Vagina (tissue), 2 donors: Measurements from ENCODE around the gene CLTB. TPM values are rescaled to one million over a fixed set of nuclear protein-coding genes. Genes with fewer than 3 reads are reported as not detected.
A peak's percentile ranks its signal among the peaks of the same experiment; 100 is the strongest.

Experiments used
- DNase-seq, 2 donors: peaks; one replicate each; pipeline ENCODE4 v3.0.0-alpha.2; 2017; ENCODE audit errors: extremely low spot score in 2 of 2
- H3K27ac ChIP-seq: fragments of 200-600 bp; sonication (generic); one replicate; pipeline ENCODE4 v1.5.1; 2019
- H3K27me3 ChIP-seq: fragments of 200-600 bp; sonication (generic); one replicate; pipeline ENCODE4 v1.5.1; 2019
- H3K36me3 ChIP-seq, 2 donors: fragments of 200-600 bp; sonication (generic); one replicate each; pipeline ENCODE4 v1.5.1; 2017 to 2019
- H3K4me1 ChIP-seq: fragments of 200-600 bp; sonication (generic); one replicate; pipeline ENCODE4 v1.5.1; 2019
- H3K4me3 ChIP-seq, 2 donors: fragments of 200-600 bp; sonication (generic); 1 replicate in 1 of 2; 2 replicates in 1 of 2; pipeline ENCODE4 v1.5.1; 2016 to 2019
- H3K9me3 ChIP-seq: fragments of 200-600 bp; sonication (generic); one replicate; pipeline ENCODE4 v1.5.1; 2019
- CTCF ChIP-seq, 3 experiments: fragments of 450-650 bp in 2 of 3; fragments of 200-600 bp in 1 of 3; sonication (generic) in 1 of 3; IDR thresholded peaks; one replicate each; pipeline ENCODE4 v1.5.1; 2017 to 2019; ENCODE audit warnings: antibody characterized with exemption in 3 of 3, mild to moderate bottlenecking in 2 of 3, moderate library complexity in 2 of 3
- POLR2A ChIP-seq, 2 donors: fragments of 450-650 bp; IDR thresholded peaks; one replicate each; pipeline ENCODE4 v1.6.1; 2017; ENCODE audit warnings: antibody characterized with exemption in 2 of 2, mild to moderate bottlenecking in 2 of 2, moderate library complexity in 2 of 2
- POLR2AphosphoS5 ChIP-seq, 2 donors: sonication (generic); formaldehyde crosslinking; IDR thresholded peaks; one replicate each; pipeline ENCODE4 v1.9.0; 2017; ENCODE audit warnings: antibody characterized with exemption in 2 of 2, mild to moderate bottlenecking in 2 of 2, low read depth in 1 of 2; ENCODE audit not compliant: insufficient read depth in 1 of 2
- intact Hi-C: fragments of 100-400 bp; cut with DNase I; formaldehyde crosslinking; loops from one replicate; pipeline ENCODE4 v1.15.1; 2023
- total RNA-seq: library from RNA; depleted of rRNA; stranded (reverse); fragments of >200 nt; gene quantifications from one replicate; pipeline ENCODE4 v1.2.3, GENCODE V29; 2016

CLTB gene
- total RNA-seq, 1 donor from 2014 or later, result 254 TPM

- H3K36me3 ChIP-seq, result peaks cover 0 to 4% of the 10 kb centered on the region in 2 donors
- H3K4me1 ChIP-seq, result peaks cover 32% of the 10 kb centered on the region
- peak overlapping the region; percentile 86 for H3K27ac ChIP-seq
- no peaks in the 10 kb centered on the region for H3K27me3 ChIP-seq
- no peaks in the 10 kb centered on the region for H3K9me3 ChIP-seq
- TF ChIP-seq CTCF (IDR thresholded peaks at IDR 0.05), result no peak
- TF ChIP-seq POLR2AphosphoS5 (IDR thresholded peaks at IDR 0.05; ENCODE audit: insufficient read depth in 1 of 2, low read depth in 1 of 2), result no peak
- TF ChIP-seq POLR2A (IDR thresholded peaks at IDR 0.05), result no peak
- intact Hi-C loops, result no loop called here
- peak overlapping the region; percentile 90 to 92 for H3K4me3 ChIP-seq
- no peak for DNase-seq
Measured at GRCh38 chr5:176360894-176361436, 55.4 kb downstream of the CLTB start.

GRCh38 chr5:176359658-176360057 lies 56.7 kb downstream of the CLTB start:
- peaks cover 0 to 13% of the 10 kb centered on the region in 2 donors for H3K36me3 ChIP-seq
- no peak for TF ChIP-seq POLR2AphosphoS5 (IDR thresholded peaks at IDR 0.05; ENCODE audit: insufficient read depth in 1 of 2, low read depth in 1 of 2)
- no peak for TF ChIP-seq CTCF (IDR thresholded peaks at IDR 0.05)
- TF ChIP-seq POLR2A (IDR thresholded peaks at IDR 0.05), result no peak
- DNase-seq, result no peak
- peaks cover 34% of the 10 kb centered on the region for H3K4me1 ChIP-seq
- H3K27me3 ChIP-seq, result no peaks in the 10 kb centered on the region
- H3K27ac ChIP-seq, result no peak overlapping the region
- H3K4me3 ChIP-seq, result no peak overlapping the region
- no peaks in the 10 kb centered on the region for H3K9me3 ChIP-seq
- intact Hi-C loops, result no loop called here

- TF ChIP-seq POLR2AphosphoS5 (IDR thresholded peaks at IDR 0.05; ENCODE audit: insufficient read depth in 1 of 2, low read depth in 1 of 2) (no peak), POLR2A (IDR thresholded peaks at IDR 0.05) (no peak), CTCF (IDR thresholded peaks at IDR 0.05) (no peak)
- Histone ChIP-seq H3K4me1 (peaks cover 26% of the 10 kb centered on the region), H3K27me3 (no peaks in the 10 kb centered on the region), H3K36me3 (peaks cover 0 to 38% of the 10 kb centered on the region in 2 donors), H3K27ac (no peak overlapping the region), H3K9me3 (no peaks in the 10 kb centered on the region), H3K4me3 (no peak overlapping the region)
- intact Hi-C loops, result no loop called here
- DNase-seq, result no peak
Measured at GRCh38 chr5:176356179-176356566, 60.2 kb downstream of the CLTB start.

- Histone ChIP-seq H3K27me3 (no peaks in the 10 kb centered on the region), H3K4me1 (peaks cover 23% of the 10 kb centered on the region), H3K36me3 (peaks cover 0 to 41% of the 10 kb centered on the region in 2 donors), H3K4me3 (no peak overlapping the region), H3K9me3 (no peaks in the 10 kb centered on the region), H3K27ac (no peak overlapping the region)
- intact Hi-C loops, result no loop called here
- TF ChIP-seq POLR2A (IDR thresholded peaks at IDR 0.05) (no peak), CTCF (IDR thresholded peaks at IDR 0.05) (no peak), POLR2AphosphoS5 (IDR thresholded peaks at IDR 0.05; ENCODE audit: insufficient read depth in 1 of 2, low read depth in 1 of 2) (no peak)
- DNase-seq, result no peak
Measured at GRCh38 chr5:176355400-176356178, 60.8 kb downstream of the CLTB start.

GRCh38 chr5:176353533-176353932 lies 62.8 kb downstream of the CLTB start:
- Histone ChIP-seq H3K36me3 (peaks cover 0 to 61% of the 10 kb centered on the region in 2 donors), H3K4me1 (peaks cover 9% of the 10 kb centered on the region), H3K4me3 (no peak overlapping the region), H3K27me3 (no peaks in the 10 kb centered on the region), H3K27ac (no peak overlapping the region), H3K9me3 (no peaks in the 10 kb centered on the region)
- no peak for DNase-seq
- intact Hi-C loops, result no loop called here
- no peak for TF ChIP-seq CTCF (IDR thresholded peaks at IDR 0.05)
- TF ChIP-seq POLR2AphosphoS5 (IDR thresholded peaks at IDR 0.05; ENCODE audit: insufficient read depth in 1 of 2, low read depth in 1 of 2), result no peak
- no peak for TF ChIP-seq POLR2A (IDR thresholded peaks at IDR 0.05)
